IMR-90 (cell line): ENCODE measurements around the gene IGLL5. TPM values are rescaled to one million over a fixed set of nuclear protein-coding genes. Genes with fewer than 3 reads are reported as not detected.

Experiments
- ATAC-seq: fragments of 200-7000 bp; cut with Tn5 transposase; 2 replicates; pipeline ENCODE4 v1.9.1; 2020; ENCODE audit warnings: low read depth, mild to moderate bottlenecking, moderate library complexity
- BruUV-seq: library from RNA; stranded (reverse); fragments of 400-500 nt; replicated peaks from 2 replicates; lab custom pipeline; 2021; lab: Mats Ljungman, UMichigan
- CTCF ChIA-PET: fragments of 300-600 bp; formaldehyde crosslinking; extraction: SDS; loops from one replicate; lab custom pipeline; 2021; ENCODE audit warnings: antibody characterized with exemption; lab: Yijun Ruan, JAX
- POLR2A ChIA-PET: fragments of 300-600 bp; sonication (Branson Sonifier 250); formaldehyde crosslinking; loops from one replicate; lab custom pipeline; 2022; ENCODE audit warnings: antibody characterized with exemption; ENCODE audit not compliant: unreplicated experiment; lab: Charles Lee
- DNase-seq: peaks from one replicate; pipeline ENCODE4 v3.0.0; 2013
- H2AFZ ChIP-seq: replicated peaks from 2 replicates; pipeline ENCODE3; 2013; ENCODE audit warnings: low read length, mild to moderate bottlenecking; ENCODE audit not compliant: poor library complexity
- H2AK5ac ChIP-seq: 2 replicates; pipeline ENCODE4 v1.6.1; 2013; ENCODE audit warnings: low read depth, low read length, inconsistent platforms
- H2AK9ac ChIP-seq: replicated peaks from 2 replicates; pipeline ENCODE3; 2013; ENCODE audit warnings: mild to moderate bottlenecking, low read depth, low read length, moderate library complexity; ENCODE audit not compliant: poor library complexity
- H2BK120ac ChIP-seq: 2 replicates; pipeline ENCODE4 v1.6.1; 2013; ENCODE audit warnings: low read depth, low read length, inconsistent platforms
- H2BK15ac ChIP-seq: 3 replicates; pipeline ENCODE4 v1.6.1; 2013; ENCODE audit warnings: low read depth, low read length, inconsistent platforms
- H2BK20ac ChIP-seq: 2 replicates; pipeline ENCODE4 v1.6.1; 2013; ENCODE audit warnings: low read depth, mild to moderate bottlenecking, inconsistent platforms, low read length, moderate library complexity
- H2BK5ac ChIP-seq: 2 replicates; pipeline ENCODE4 v1.6.1; 2013; ENCODE audit warnings: mild to moderate bottlenecking, low read depth, low read length, inconsistent platforms; ENCODE audit not compliant: poor library complexity, severe bottlenecking
- H3K14ac ChIP-seq: replicated peaks from 2 replicates; pipeline ENCODE4 v1.6.1; 2013; ENCODE audit warnings: low read depth, low read length, inconsistent platforms
- H3K18ac ChIP-seq: 2 replicates; pipeline ENCODE4 v1.6.1; 2013; ENCODE audit warnings: low read depth, low read length, control low read depth
- H3K23ac ChIP-seq: 2 replicates; pipeline ENCODE4 v1.6.1; 2013; ENCODE audit warnings: low read depth, low read length, inconsistent platforms
- H3K27ac ChIP-seq: 2 replicates; pipeline ENCODE4 v1.5.1; 2013; ENCODE audit warnings: mild to moderate bottlenecking, control low read depth, low read length; ENCODE audit not compliant: insufficient read depth
- H3K27me3 ChIP-seq: 2 replicates; pipeline ENCODE4 v1.6.1; 2013; ENCODE audit warnings: low read length; ENCODE audit not compliant: control insufficient read depth, insufficient read depth
- H3K36me3 ChIP-seq: 2 replicates; pipeline ENCODE4 v1.6.1; 2013; ENCODE audit warnings: low read length, mixed read lengths; ENCODE audit not compliant: control insufficient read depth, insufficient read depth
- H3K4ac ChIP-seq: 2 replicates; pipeline ENCODE4 v1.6.1; 2013; ENCODE audit warnings: low read depth, low read length, inconsistent platforms
- H3K4me1 ChIP-seq: 2 replicates; pipeline ENCODE4 v1.6.1; 2013; ENCODE audit warnings: low read length, mixed read lengths; ENCODE audit not compliant: control insufficient read depth, insufficient read depth
- H3K4me2 ChIP-seq: 2 replicates; pipeline ENCODE4 v1.6.1; 2013; ENCODE audit warnings: low read depth, mild to moderate bottlenecking, control low read depth, low read length, moderate library complexity
- H3K4me3 ChIP-seq: 2 replicates; pipeline ENCODE4 v1.5.1; 2013; ENCODE audit warnings: low read depth, mild to moderate bottlenecking, control low read depth, low read length, moderate library complexity; ENCODE audit not compliant: insufficient read depth
- H3K56ac ChIP-seq: 2 replicates; pipeline ENCODE4 v1.6.1; 2013; ENCODE audit warnings: low read length, inconsistent platforms; ENCODE audit not compliant: insufficient read depth; ENCODE audit errors: extremely low read depth
- H3K79me1 ChIP-seq, 2 experiments: 2 replicates each; pipeline ENCODE4 v1.6.1; 2013; ENCODE audit warnings: low read length in 2 of 2, inconsistent platforms in 1 of 2, low read depth in 1 of 2
- H3K9ac ChIP-seq: 2 replicates; pipeline ENCODE4 v1.6.1; 2013; ENCODE audit warnings: low read depth, low read length, control low read depth
- H3K9me1 ChIP-seq: 2 replicates; pipeline ENCODE4 v1.6.1; 2013; ENCODE audit warnings: low read length, inconsistent platforms; ENCODE audit not compliant: insufficient read depth
- H3K9me3 ChIP-seq: 2 replicates; pipeline ENCODE4 v1.6.1; 2013; ENCODE audit warnings: low read length; ENCODE audit not compliant: control insufficient read depth, insufficient read depth
- H4K20me1 ChIP-seq: 2 replicates; pipeline ENCODE4 v1.6.1; 2013; ENCODE audit warnings: low read length, inconsistent platforms; ENCODE audit not compliant: insufficient read depth
- H4K5ac ChIP-seq: 2 replicates; pipeline ENCODE4 v1.6.1; 2013; ENCODE audit warnings: mild to moderate bottlenecking, low read depth, low read length, control low read depth
- H4K8ac ChIP-seq, 2 experiments: 2 replicates each; pipeline ENCODE4 v1.6.1; 2013; ENCODE audit warnings: low read depth in 2 of 2, low read length in 2 of 2, control low read depth in 1 of 2, inconsistent platforms in 1 of 2
- H4K91ac ChIP-seq: 2 replicates; pipeline ENCODE4 v1.6.1; 2013; ENCODE audit warnings: low read depth, low read length, inconsistent platforms; ENCODE audit not compliant: insufficient read depth
- BHLHE40 ChIP-seq: fragments of 150-350 bp; IDR thresholded peaks from 2 replicates; pipeline ENCODE4 v1.6.1; 2016; ENCODE audit warnings: mild to moderate bottlenecking, low read depth, low read length
- CEBPB ChIP-seq: IDR thresholded peaks from 2 replicates; pipeline ENCODE4 v1.6.1; 2012; ENCODE audit warnings: low read depth, low read length, improper control_type of control experiment
- CHD1 ChIP-seq: IDR thresholded peaks from 2 replicates; pipeline ENCODE4 v1.6.1; 2012; ENCODE audit warnings: low read depth, low read length, improper control_type of control experiment
- CTCF ChIP-seq: conservative IDR thresholded peaks from 2 replicates; pipeline ENCODE4 v1.5.1; 2012; ENCODE audit warnings: mild to moderate bottlenecking, low read depth, low read length, improper control_type of control experiment
- ELK1 ChIP-seq: fragments of 150-350 bp; IDR thresholded peaks from 2 replicates; pipeline ENCODE4 v1.6.1; 2016; ENCODE audit warnings: low read depth, mild to moderate bottlenecking, low read length, moderate library complexity, borderline replicate concordance
- FOS ChIP-seq: fragments of 150-350 bp; IDR thresholded peaks from 2 replicates; pipeline ENCODE4 v1.6.1; 2016; ENCODE audit warnings: low read depth, low read length
- MAFK ChIP-seq: IDR thresholded peaks from 2 replicates; pipeline ENCODE4 v1.6.1; 2012; ENCODE audit warnings: low read depth, low read length, improper control_type of control experiment
- MAZ ChIP-seq: IDR thresholded peaks from 2 replicates; pipeline ENCODE4 v1.6.1; 2012; ENCODE audit warnings: low read depth, mild to moderate bottlenecking, low read length, improper control_type of control experiment, moderate library complexity, borderline replicate concordance
- MXI1 ChIP-seq: IDR thresholded peaks from 2 replicates; pipeline ENCODE4 v1.6.1; 2012; ENCODE audit warnings: low read depth, mild to moderate bottlenecking, low read length, moderate library complexity, borderline replicate concordance
- NFE2L2 ChIP-seq: fragments of 150-350 bp; IDR thresholded peaks from 2 replicates; pipeline ENCODE4 v1.6.1; 2016; ENCODE audit warnings: low read depth, mild to moderate bottlenecking, low read length
- POLR2A ChIP-seq: IDR thresholded peaks from 2 replicates; pipeline ENCODE4 v1.6.1; 2012; ENCODE audit warnings: mild to moderate bottlenecking, low read depth, low read length
- RAD21 ChIP-seq: IDR thresholded peaks from 2 replicates; pipeline ENCODE4 v1.6.1; 2012; ENCODE audit warnings: low read length, improper control_type of control experiment
- RCOR1 ChIP-seq: IDR thresholded peaks from 2 replicates; pipeline ENCODE4 v1.6.1; 2012; ENCODE audit warnings: mild to moderate bottlenecking, low read length, improper control_type of control experiment; ENCODE audit not compliant: insufficient replicate concordance
- RFX5 ChIP-seq: IDR thresholded peaks from 2 replicates; pipeline ENCODE4 v1.8.0; 2012; ENCODE audit warnings: low read depth, mild to moderate bottlenecking, low read length, moderate library complexity
- SMC3 ChIP-seq: fragments of 150-350 bp; IDR thresholded peaks from 2 replicates; pipeline ENCODE4 v1.6.1; 2016; ENCODE audit warnings: low read depth, mild to moderate bottlenecking, antibody characterized with exemption, low read length, moderate library complexity
- WGBS, 2 experiments: methylation state at CpG; one replicate each; pipeline versions ENCODE4 v1.1.5 to v1.1.7; 2013; ENCODE audit warnings: missing lambda C conversion rate in 2 of 2; ENCODE audit not compliant: insufficient read length in 1 of 2; ENCODE audit errors: extremely low coverage in 2 of 2; 5-methylcytosine and 5-hydroxymethylcytosine counted together
- dilution Hi-C: fragments of 300-500 bp; cut with HindIII; formaldehyde crosslinking; loops from one replicate; pipeline ENCODE4 v1.14.3; 2018; ENCODE audit warnings: low sequenced_read_pairs; ENCODE audit not compliant: unreplicated experiment
- in situ Hi-C: fragments of 300-500 bp; cut with MboI; formaldehyde crosslinking; loops from 3 replicates; pipeline ENCODE4 v1.14.3; 2019; ENCODE audit warnings: low sequenced_read_pairs, inconsistent platforms, mixed read lengths
- intact Hi-C: fragments of 100-400 bp; cut with micrococcal nuclease; formaldehyde crosslinking; loops from 2 replicates; pipeline ENCODE4 v1.10.0; 2022
- polyA plus RNA-seq, 3 experiments: library from polyadenylated mRNA; depleted of rRNA; stranded (reverse); fragments of >200 nt; gene quantifications; 2 replicates each; pipeline ENCODE4 v1.2.3, GENCODE V29; 2012; ENCODE audit warnings: low replicate concordance in 1 of 3
- total RNA-seq: library from RNA; depleted of rRNA; stranded (reverse); fragments of >200 nt; gene quantifications from 2 replicates; pipeline ENCODE4 v1.2.3, GENCODE V29; 2012

Gene IGLL5
- total and polyA plus RNA-seq, 2 of the 4 experiments (the other 2 are of a cell fraction): not detected

DNA sequence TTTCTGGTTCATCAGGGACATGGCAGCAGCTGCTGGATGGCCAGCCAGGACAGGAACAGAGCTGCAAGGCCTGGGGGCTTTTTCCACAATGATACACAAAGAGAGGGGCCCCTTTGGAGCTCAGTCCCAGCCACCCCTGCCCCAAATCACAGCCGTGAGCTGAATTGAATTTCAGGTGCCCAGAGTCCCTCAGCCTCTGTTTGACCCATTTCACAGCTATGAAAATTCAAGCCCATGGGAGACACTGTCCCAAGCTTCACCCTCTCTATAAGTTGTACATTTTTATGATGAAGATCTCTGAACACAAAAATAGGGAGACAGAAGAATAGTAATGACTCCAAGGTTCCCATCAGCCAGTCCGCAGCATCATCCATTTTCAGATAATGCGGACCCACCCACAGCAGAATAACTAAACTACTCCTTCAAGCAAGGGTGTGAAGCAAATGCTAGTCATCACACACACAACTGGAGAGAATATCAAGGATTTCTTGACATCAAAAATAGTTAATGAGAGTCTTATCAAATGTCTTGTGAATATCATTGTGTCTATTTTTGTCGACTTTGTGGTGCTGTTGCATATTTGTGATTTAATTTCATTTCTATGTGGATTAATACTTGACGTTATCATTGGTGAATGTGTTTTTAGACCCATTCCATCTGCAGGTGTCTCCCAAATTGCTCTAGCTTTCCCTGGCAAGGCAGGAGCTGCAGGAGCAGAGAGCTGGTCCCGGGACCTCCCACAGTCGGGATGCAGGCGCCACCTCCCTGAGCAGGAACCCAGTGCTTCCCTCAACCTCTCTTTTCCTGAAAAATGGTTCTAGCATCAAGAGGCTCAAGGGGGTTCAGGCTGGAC lies 24.7 kb downstream of the IGLL5 start:
- Histone ChIP-seq H3K56ac (no peak overlapping the region), H4K5ac (no peak overlapping the region), H3K9me3 (no peaks in the 10 kb centered on the region), H3K27ac (no peak overlapping the region), H3K4ac (no peak overlapping the region), H3K4me2 (no peak overlapping the region), H3K18ac (no peak overlapping the region), H2AK9ac (no peak overlapping the region), H2BK120ac (no peak overlapping the region), H2AFZ (no peak overlapping the region), H2BK5ac (no peak overlapping the region), H3K14ac (no peak overlapping the region), H3K9me1 (no peaks in the 10 kb centered on the region), H3K23ac (no peak overlapping the region), H3K9ac (no peak overlapping the region), H3K4me1 (no peaks in the 10 kb centered on the region), H4K8ac (no peak overlapping the region), H2AK5ac (no peak overlapping the region), H3K4me3 (no peak overlapping the region), H4K20me1 (no peaks in the 10 kb centered on the region), H3K36me3 (no peaks in the 10 kb centered on the region), H2BK15ac (no peak overlapping the region), H3K79me1 (no peaks in the 10 kb centered on the region), H3K27me3 (peaks cover 7% of the 10 kb centered on the region), H2BK20ac (no peak overlapping the region), H4K91ac (no peak overlapping the region)
- ATAC-seq (no peak), DNase-seq (no peak)
- in situ Hi-C loops (no loop called here), dilution Hi-C loops (no loop called here), intact Hi-C loops (no loop called here)
- CTCF ChIA-PET: no interaction called here
- 33% methylated on average over 1 of the region's 8 CpGs; no CpG with 5 or more reads in 1 of the 2 experiments for WGBS, 2 experiments
- no TSS peak for BruUV-seq
- POLR2A ChIA-PET: no interaction called here
- TF ChIP-seq CEBPB (no peak), FOS (no peak), CTCF (no peak), RFX5 (no peak), CHD1 (no peak), RCOR1 (no peak), POLR2A (no peak), MAZ (no peak), ELK1 (no peak), RAD21 (no peak), SMC3 (no peak), BHLHE40 (no peak), NFE2L2 (no peak), MAFK (no peak), MXI1 (no peak)
